ENCODE results near the gene MAGEA8. TPM values are rescaled to one million over a fixed set of nuclear protein-coding genes. Genes with fewer than 3 reads are reported as not detected.

MAGEA8 gene
- total RNA-seq, 1 donor from 2014 or later = not detected

Other genes starting within 250 kb of the MAGEA8 start
- 30.2 TPM for gene TMEM185A, start 249.4 kb upstream of the MAGEA8 start, total RNA-seq
- gene MAGEA11, start 169.1 kb upstream of the MAGEA8 start, total RNA-seq = not detected
- gene HSFX1, start 107.1 kb upstream of the MAGEA8 start, total RNA-seq = 2.0 TPM
- gene MAGEA9, start 99.3 kb upstream of the MAGEA8 start, total RNA-seq = not detected
- 0.30 TPM for gene HSFX4, start 48.4 kb downstream of the MAGEA8 start, total RNA-seq
- gene EOLA2, start 57.3 kb downstream of the MAGEA8 start, total RNA-seq = 23.7 TPM